Psoas muscle (tissue), 8 donors: ENCODE data around the gene ZNF236. TPM values are rescaled to one million over a fixed set of nuclear protein-coding genes. Genes with fewer than 3 reads are reported as not detected.

Source experiments
- ATAC-seq, 4 donors: fragments of 200-7000 bp; cut with Tn5 transposase; one replicate each; pipeline ENCODE4 v1.9.1; 2020; ENCODE audit warnings: moderate library complexity in 3 of 4, mild to moderate bottlenecking in 2 of 4
- DNase-seq, 2 donors: peaks; one replicate each; pipeline ENCODE4 v3.0.0-alpha.2; 2020
- H3K27ac ChIP-seq: fragments of 200-600 bp; one replicate; pipeline ENCODE4 v1.8.0; 2022
- H3K27me3 ChIP-seq, 3 donors: fragments of 200-600 bp in 1 of 3; one replicate each; pipeline versions ENCODE4 v1.6.1 to v1.8.0; 2013 to 2022; ENCODE audit warnings: low read length in 2 of 3, mild to moderate bottlenecking in 2 of 3, moderate library complexity in 1 of 3; ENCODE audit not compliant: insufficient read depth in 3 of 3
- H3K36me3 ChIP-seq, 2 donors: fragments of 200-600 bp in 1 of 2; one replicate each; pipeline versions ENCODE4 v1.6.1 to v1.8.0; 2013 to 2022; ENCODE audit warnings: low read depth in 1 of 2, mild to moderate bottlenecking in 1 of 2, moderate library complexity in 1 of 2; ENCODE audit not compliant: insufficient read depth in 1 of 2
- H3K4me1 ChIP-seq: fragments of 200-600 bp; one replicate; pipeline ENCODE4 v1.8.0; 2022
- H3K4me3 ChIP-seq: fragments of 200-600 bp; one replicate; pipeline ENCODE4 v1.8.0; 2022; ENCODE audit warnings: mild to moderate bottlenecking
- H3K9me3 ChIP-seq: fragments of 200-600 bp; one replicate; pipeline ENCODE4 v1.8.0; 2022
- WGBS, 3 donors: extraction: QIAGEN DNeasy Blood & Tissue Kit; methylation state at CpG; one replicate each; pipeline versions ENCODE4 v1.1.6 to v1.1.7; 2013; 5-methylcytosine and 5-hydroxymethylcytosine counted together
- intact Hi-C, 2 donors: fragments of 100-400 bp; cut with DNase I; formaldehyde crosslinking; loops; one replicate each; pipeline versions ENCODE4 v1.11.0 to v1.14.2; 2022
- polyA plus RNA-seq, 3 donors: library from polyadenylated mRNA; stranded (reverse); fragments of 200-250 nt; gene quantifications; one replicate each; pipeline ENCODE4 v1.2.3, GENCODE V29; 2013
- total RNA-seq, 4 donors: library from RNA; stranded (reverse); fragmentation: NEBNext Ultra II Directional in 2 of 4; extraction: Animal tissue kit (Norgen Biotek cat#: 25700) in 2 of 4; gene quantifications; one replicate each; pipeline versions ENCODE4 v1.2.1 to v1.2.4, GENCODE V29; 2021 to 2023
- TF ChIP-seq, protein P1 (sequence below): fragments of 200-600 bp; IDR thresholded peaks from one replicate; pipeline ENCODE4 v1.8.0; 2022; ENCODE audit warnings: antibody characterized with exemption
- donor health status: healthy with polysubstance abuse.
- donor health status: DM: no; HTN: no; CAD: no; lungs with moderate emphysema.
- donor health status: Bipolar disorder and iron deficiency.
- donor health status: healthy.
- donor health status: DM: yes; HTN: yes; CAD: no.
- donor health status: DM: no; HTN: no; CAD: no.
- donor health status: DM: no; HTN: no; CAD: no.
- donor health status: DM: yes; HTN: yes; CAD: no.

ZNF236 gene
- total and polyA plus RNA-seq, 7 donors = 0.76 to 9.4 (median 7.5) TPM

DNA sequence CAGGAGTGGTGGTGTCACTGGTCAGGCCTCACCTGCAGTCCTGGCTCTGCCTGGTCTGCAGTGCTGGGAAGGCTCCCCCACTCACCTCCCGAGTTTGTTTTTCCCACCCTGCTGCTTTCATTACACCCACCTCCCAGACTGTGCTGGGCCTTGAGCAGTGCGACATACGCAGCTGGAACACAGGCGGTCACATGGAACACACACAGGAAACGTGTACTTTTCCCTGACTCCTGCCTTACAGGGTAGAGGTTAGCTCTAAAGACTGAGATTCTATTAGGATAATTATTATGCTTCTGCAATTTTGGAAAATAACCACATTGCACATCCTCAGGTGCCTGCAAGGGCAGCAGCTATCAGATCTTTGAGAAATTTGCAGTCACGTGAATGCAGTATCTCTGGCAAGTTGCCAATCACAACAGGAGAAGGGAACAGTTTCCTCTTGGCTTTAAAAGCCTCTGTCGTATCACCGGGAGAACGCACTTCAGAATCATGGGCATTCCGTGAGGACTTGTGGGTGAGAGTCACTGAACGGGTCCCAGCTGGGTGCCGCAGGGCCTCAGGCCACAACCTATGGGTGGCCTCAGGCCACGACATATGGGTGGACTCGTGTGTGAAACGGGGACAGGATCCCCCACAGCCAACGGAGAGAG is 136.5 kb downstream of the ZNF236 start:
- no peaks in the 10 kb centered on the region for H3K27me3 ChIP-seq
- H3K27ac ChIP-seq = no peak overlapping the region
- no peak for DNase-seq
- no peak for ATAC-seq
- intact Hi-C loops = no loop called here
- H3K9me3 ChIP-seq = no peaks in the 10 kb centered on the region
- H3K4me1 ChIP-seq = peaks cover 3% of the 10 kb centered on the region
- 69 to 71% (median 71%) methylated on average over 16 of the region's 16 CpGs for WGBS, 3 donors
- TF ChIP-seq, protein P1, sequence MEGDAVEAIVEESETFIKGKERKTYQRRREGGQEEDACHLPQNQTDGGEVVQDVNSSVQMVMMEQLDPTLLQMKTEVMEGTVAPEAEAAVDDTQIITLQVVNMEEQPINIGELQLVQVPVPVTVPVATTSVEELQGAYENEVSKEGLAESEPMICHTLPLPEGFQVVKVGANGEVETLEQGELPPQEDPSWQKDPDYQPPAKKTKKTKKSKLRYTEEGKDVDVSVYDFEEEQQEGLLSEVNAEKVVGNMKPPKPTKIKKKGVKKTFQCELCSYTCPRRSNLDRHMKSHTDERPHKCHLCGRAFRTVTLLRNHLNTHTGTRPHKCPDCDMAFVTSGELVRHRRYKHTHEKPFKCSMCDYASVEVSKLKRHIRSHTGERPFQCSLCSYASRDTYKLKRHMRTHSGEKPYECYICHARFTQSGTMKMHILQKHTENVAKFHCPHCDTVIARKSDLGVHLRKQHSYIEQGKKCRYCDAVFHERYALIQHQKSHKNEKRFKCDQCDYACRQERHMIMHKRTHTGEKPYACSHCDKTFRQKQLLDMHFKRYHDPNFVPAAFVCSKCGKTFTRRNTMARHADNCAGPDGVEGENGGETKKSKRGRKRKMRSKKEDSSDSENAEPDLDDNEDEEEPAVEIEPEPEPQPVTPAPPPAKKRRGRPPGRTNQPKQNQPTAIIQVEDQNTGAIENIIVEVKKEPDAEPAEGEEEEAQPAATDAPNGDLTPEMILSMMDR = no peak
- H3K4me3 ChIP-seq = no peak overlapping the region
- peaks cover 0 to 62% of the 10 kb centered on the region in 2 donors for H3K36me3 ChIP-seq

DNA sequence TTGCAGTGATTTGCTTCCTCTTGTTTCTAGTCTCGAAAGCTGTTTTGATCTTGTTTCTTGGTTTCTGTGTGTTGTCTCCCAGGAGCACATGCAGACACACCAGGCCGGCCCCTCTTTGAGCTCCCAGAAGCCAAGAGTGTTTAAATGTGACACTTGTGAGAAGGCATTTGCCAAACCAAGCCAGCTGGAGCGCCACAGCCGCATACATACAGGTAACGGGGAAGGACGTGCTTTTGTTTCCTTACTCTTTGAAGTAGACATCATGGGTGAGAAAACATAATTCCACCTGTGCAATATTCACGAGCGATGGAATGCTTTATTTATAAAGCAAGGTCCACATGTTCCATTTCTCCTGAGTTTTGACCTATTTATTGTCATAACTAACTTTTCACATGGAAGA is 137.2 kb downstream of the ZNF236 start:
- Histone ChIP-seq H3K4me3 (no peak overlapping the region), H3K27ac (no peak overlapping the region), H3K36me3 (peaks cover 0 to 59% of the 10 kb centered on the region in 2 donors), H3K9me3 (no peaks in the 10 kb centered on the region), H3K27me3 (no peaks in the 10 kb centered on the region), H3K4me1 (no peaks in the 10 kb centered on the region)
- intact Hi-C loops = loop anchor here in 1 of 2 donors (1.0 kb wide), 1 partner anchor 26 kb away; no protein-coding TSS in a partner anchor
- TF ChIP-seq, protein P1 = no peak
- WGBS, 3 donors = 89 to 94% (median 91%) methylated on average over 8 of the region's 8 CpGs
- no peak for ATAC-seq
- DNase-seq = no peak

DNA sequence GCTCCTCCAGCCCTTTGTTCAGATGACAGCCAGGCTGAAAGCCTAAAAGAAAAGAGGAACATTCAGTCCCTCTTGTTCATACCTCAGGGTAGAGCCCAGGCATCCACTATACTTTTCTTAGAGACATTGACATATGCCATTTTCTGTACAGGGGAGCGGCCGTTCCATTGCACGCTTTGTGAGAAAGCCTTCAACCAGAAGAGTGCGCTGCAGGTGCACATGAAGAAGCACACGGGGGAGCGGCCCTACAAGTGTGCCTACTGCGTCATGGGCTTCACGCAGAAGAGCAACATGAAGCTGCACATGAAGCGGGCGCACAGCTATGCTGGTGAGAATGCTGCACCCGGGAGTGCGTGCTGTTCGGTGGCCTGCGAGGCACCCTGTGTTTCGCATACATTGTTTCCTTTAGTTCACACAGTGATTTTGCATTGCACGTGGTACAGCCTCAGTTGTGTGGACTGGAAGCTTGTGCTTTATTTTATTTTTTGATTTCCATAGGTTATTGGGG is 138.2 kb downstream of the ZNF236 start:
- WGBS, 3 donors = 94 to 98% (median 96%) methylated on average over 16 of the region's 16 CpGs
- TF ChIP-seq, protein P1 = no peak
- intact Hi-C loops = loop anchor here in 1 of 2 donors (1.0 kb wide), 1 partner anchor 25 kb away; no protein-coding TSS in a partner anchor

DNA sequence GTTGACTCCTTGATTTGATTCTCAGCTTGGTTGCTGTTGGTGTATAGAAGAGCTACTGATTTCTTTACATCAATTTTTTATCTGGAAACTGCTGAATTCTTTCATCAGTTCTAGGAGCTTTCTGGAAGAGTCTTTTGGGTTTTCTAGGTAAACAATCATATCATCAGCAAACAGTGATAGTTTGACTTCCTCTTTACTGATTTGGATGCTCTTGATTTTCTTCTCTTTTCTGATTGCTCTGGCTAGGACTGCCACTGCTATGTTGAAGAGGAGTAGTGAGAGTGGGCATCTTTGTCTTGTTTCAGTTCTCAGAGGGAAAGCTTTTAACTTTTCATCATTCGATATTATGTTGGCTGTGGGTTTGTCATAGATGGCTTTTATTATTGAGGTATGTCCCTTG is 140.5 kb downstream of the ZNF236 start:
- WGBS, 3 donors = 92 to 100% (median 98%) methylated on average over 1 of the region's 1 CpG

More for the DNA sequence above, 138.2 kb downstream of the ZNF236 start:
- Histone ChIP-seq H3K4me1 (no peaks in the 10 kb centered on the region), H3K4me3 (no peak overlapping the region), H3K27me3 (no peaks in the 10 kb centered on the region), H3K36me3 (peaks cover 0 to 57% of the 10 kb centered on the region in 2 donors), H3K27ac (no peak overlapping the region), H3K9me3 (no peaks in the 10 kb centered on the region)
- ATAC-seq (no peak), DNase-seq (no peak)

More for the DNA sequence above, 140.5 kb downstream of the ZNF236 start:
- TF ChIP-seq, protein P1 = no peak
- no peaks in the 10 kb centered on the region for H3K4me1 ChIP-seq
- H3K9me3 ChIP-seq = no peaks in the 10 kb centered on the region
- intact Hi-C loops = no loop called here
- no peaks in the 10 kb centered on the region for H3K27me3 ChIP-seq
- peaks cover 0 to 35% of the 10 kb centered on the region in 2 donors for H3K36me3 ChIP-seq
- ATAC-seq = no peak
- no peak for DNase-seq
- no peak overlapping the region for H3K4me3 ChIP-seq
- H3K27ac ChIP-seq = no peak overlapping the region
